ENCODE results near the gene TRUB1. TPM values are rescaled to one million over a fixed set of nuclear protein-coding genes. Genes with fewer than 3 reads are reported as not detected.

Gene TRUB1
- total and polyA plus RNA-seq, 8 donors, result 4.1 to 27.2 (median 14.5) TPM

DNA sequence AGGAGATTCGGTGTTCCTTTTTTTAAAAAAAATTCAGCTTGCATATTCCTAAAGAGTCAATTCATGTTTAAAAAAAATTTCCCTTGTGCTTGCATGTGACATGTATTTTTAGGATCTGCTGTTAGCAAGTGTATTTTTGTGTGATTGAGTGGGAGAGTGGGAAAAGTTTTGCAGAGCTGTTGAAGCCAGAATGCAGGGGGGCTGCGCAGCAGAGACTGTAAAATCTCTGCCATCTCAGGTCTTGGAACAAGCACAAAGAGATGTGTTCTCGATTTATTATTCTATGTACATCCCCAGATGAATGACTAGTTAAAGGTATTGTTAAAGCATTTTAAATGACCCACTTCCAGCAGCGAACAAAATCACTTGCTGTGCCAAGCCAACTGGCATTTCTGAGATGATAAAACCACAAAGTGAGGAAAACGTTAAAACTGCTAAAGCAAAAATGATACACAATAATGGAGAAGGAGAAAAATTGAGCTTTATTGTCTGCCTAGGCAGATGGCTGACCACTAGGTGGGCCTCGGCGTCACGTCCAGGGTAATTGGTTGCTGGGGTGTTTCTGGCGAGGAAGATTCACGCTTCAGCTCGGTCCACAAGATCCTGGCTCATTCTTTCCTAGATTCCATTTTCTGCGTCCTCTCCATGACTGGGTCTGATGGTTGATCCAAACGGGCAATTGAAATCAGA lies 88.2 kb downstream of the TRUB1 start:
- TF ChIP-seq POLR2AphosphoS5 (IDR thresholded peaks at IDR 0.05), result no peak
- no peak for TF ChIP-seq POLR2A (IDR thresholded peaks at IDR 0.05)
- TF ChIP-seq EP300 (IDR thresholded peaks at IDR 0.05), result no peak
- no peak for TF ChIP-seq CTCF (IDR thresholded peaks at IDR 0.05)
- H3K4me1 ChIP-seq, result no peaks in the 10 kb centered on the region
- H3K36me3 ChIP-seq, result no peaks in the 10 kb centered on the region
- no peak for DNase-seq
- intact Hi-C loops (cut with DNase I; ENCODE audit: low total_unique reads), result no loop called here
- no peaks in the 10 kb centered on the region for H3K9me3 ChIP-seq
- no peak overlapping the region for H3K4me3 ChIP-seq
- 74 to 79% (median 77%) methylated on average over 13 of the region's 13 CpGs for WGBS, 5 donors
- H3K27ac ChIP-seq, result no peak overlapping the region
- H3K27me3 ChIP-seq, result no peaks in the 10 kb centered on the region

DNA sequence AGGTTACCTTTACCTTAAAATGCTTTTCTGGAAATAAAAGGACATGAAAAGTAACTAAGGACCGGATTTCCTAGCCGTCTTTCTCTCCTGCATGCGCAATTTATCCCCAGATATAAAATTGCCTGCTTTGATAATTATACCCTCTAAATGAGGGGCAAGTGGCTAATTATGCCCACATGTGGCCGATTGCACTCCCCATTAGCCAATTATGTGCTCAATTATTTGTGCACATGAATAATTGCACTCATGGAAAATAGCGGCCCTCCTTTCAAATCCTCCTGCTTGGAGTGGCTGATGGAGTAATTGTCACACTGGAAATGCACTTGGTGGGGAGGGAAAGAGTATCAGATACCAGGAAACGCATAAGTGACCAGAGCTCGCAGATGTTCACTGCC lies 88.7 kb downstream of the TRUB1 start:
- no peak overlapping the region for H3K27ac ChIP-seq
- H3K36me3 ChIP-seq, result no peaks in the 10 kb centered on the region
- H3K4me3 ChIP-seq, result no peak overlapping the region
- WGBS, 5 donors, result 88 to 91% (median 89%) methylated on average over 7 of the region's 7 CpGs
- intact Hi-C loops (cut with DNase I; ENCODE audit: low total_unique reads), result no loop called here
- H3K4me1 ChIP-seq, result no peaks in the 10 kb centered on the region
- no peaks in the 10 kb centered on the region for H3K9me3 ChIP-seq
- peak in 1 of 2 donors; percentile 20 for DNase-seq
- H3K27me3 ChIP-seq, result no peaks in the 10 kb centered on the region
- no peak for TF ChIP-seq POLR2AphosphoS5 (IDR thresholded peaks at IDR 0.05)
- TF ChIP-seq CTCF (IDR thresholded peaks at IDR 0.05), result no peak
- TF ChIP-seq EP300 (IDR thresholded peaks at IDR 0.05), result no peak
- no peak for TF ChIP-seq POLR2A (IDR thresholded peaks at IDR 0.05)

Small RNAs within 50 kb of the gene (small RNA-seq; reads per million reads assigned to genes)
- 0 reads per million in 4 donors for gene RNU6-1121P

Other genes starting within 250 kb of the TRUB1 start
- 100 to 1,000 TPM in 1 of 5 donors, 10 to 100 TPM in 3, under 1 TPM in 1; 0.87 to 264 (median 20.4) TPM for gene FHIP2A, start 116.4 kb upstream of the TRUB1 start, total RNA-seq
- gene FHIP2A, start 116.4 kb upstream of the TRUB1 start, polyA plus RNA-seq, result 1 to 10 TPM; 3.5 to 5.2 (median 4.3) TPM
- gene ATRNL1, start 155.2 kb downstream of the TRUB1 start, total RNA-seq, result 10 to 100 TPM in 1 of 5 donors, 1 to 10 TPM in 2, under 1 TPM in 2; 0.45 to 50.7 (median 6.4) TPM
- under 1 TPM in 2 of 3 donors, not detected in 1; 0.12 to 0.28 TPM for gene ATRNL1, start 155.2 kb downstream of the TRUB1 start, polyA plus RNA-seq